Smooth muscle cell (in vitro differentiated cells): ENCODE measurements around the gene HIPK1. TPM values are rescaled to one million over a fixed set of nuclear protein-coding genes. Genes with fewer than 3 reads are reported as not detected.

Experiments
- DNase-seq: peaks from one replicate; lab custom pipeline; 2025; ENCODE audit not compliant: unreplicated experiment; lab: John Stamatoyannopoulos, UW
- H2AFZ ChIP-seq: fragments of 200-600 bp; sonication (generic); 2 replicates; pipeline ENCODE4 v1.6.0; 2016; ENCODE audit warnings: antibody characterized with exemption, low read depth, mild to moderate bottlenecking
- H3F3A ChIP-seq: fragments of 200-600 bp; sonication (generic); 2 replicates; pipeline ENCODE4 v1.6.0; 2017; ENCODE audit warnings: antibody characterized with exemption, low read depth
- H3K27ac ChIP-seq: fragments of 200-600 bp; sonication (generic); 2 replicates; pipeline ENCODE4 v1.5.1; 2016; ENCODE audit warnings: low read depth, mild to moderate bottlenecking
- H3K27me3 ChIP-seq: fragments of 200-600 bp; sonication (generic); 2 replicates; pipeline ENCODE4 v1.6.1; 2016; ENCODE audit warnings: low read depth, mild to moderate bottlenecking
- H3K36me3 ChIP-seq: fragments of 200-600 bp; sonication (generic); 2 replicates; pipeline ENCODE4 v1.5.1; 2016; ENCODE audit warnings: low read depth
- H3K4me1 ChIP-seq: fragments of 200-600 bp; sonication (generic); 2 replicates; pipeline ENCODE4 v1.5.1; 2016; ENCODE audit warnings: low read depth
- H3K4me2 ChIP-seq: fragments of 200-600 bp; sonication (generic); 2 replicates; pipeline ENCODE4 v1.6.0; 2016; ENCODE audit warnings: mild to moderate bottlenecking
- H3K4me3 ChIP-seq: fragments of 200-600 bp; sonication (generic); 2 replicates; pipeline ENCODE4 v1.5.1; 2016; ENCODE audit warnings: mild to moderate bottlenecking
- H3K79me2 ChIP-seq: fragments of 200-600 bp; sonication (generic); 2 replicates; pipeline ENCODE4 v1.6.0; 2016; ENCODE audit warnings: low read depth, mild to moderate bottlenecking
- H3K9ac ChIP-seq: fragments of 200-600 bp; sonication (generic); 2 replicates; pipeline ENCODE4 v1.6.0; 2016; ENCODE audit warnings: low read depth
- H3K9me3 ChIP-seq: fragments of 200-600 bp; sonication (generic); replicated peaks from 2 replicates; pipeline ENCODE4 v1.5.1; 2016; ENCODE audit warnings: low read depth
- H4K20me1 ChIP-seq: fragments of 200-600 bp; sonication (generic); 2 replicates; pipeline ENCODE4 v1.6.0; 2016; ENCODE audit warnings: low read depth
- CTCF ChIP-seq: fragments of 200-600 bp; sonication (generic); IDR thresholded peaks from 2 replicates; pipeline ENCODE4 v1.5.1; 2017; ENCODE audit warnings: borderline replicate concordance, mild to moderate bottlenecking, antibody characterized with exemption; ENCODE audit not compliant: insufficient read depth, poor library complexity, severe bottlenecking
- WGBS: methylation state at CpG from one replicate; pipeline ENCODE4 v1.1.7; 2016; ENCODE audit warnings: low lambda C conversion rate; 5-methylcytosine and 5-hydroxymethylcytosine counted together
- polyA plus RNA-seq: library from polyadenylated mRNA; unstranded; fragments of >200 nt; fragmentation: Nextera tagmentation; extraction: Ambion mirVana; gene quantifications from 2 replicates; pipeline ENCODE4 v1.2.1, GENCODE V29; 2016
- total RNA-seq: library from RNA; depleted of rRNA; stranded (reverse); fragments of >200 nt; gene quantifications from 2 replicates; pipeline ENCODE4 v1.2.3, GENCODE V29; 2014

HIPK1 gene
- total and polyA plus RNA-seq, 2 experiments from 2014 or later = 12.0 to 34.2 TPM

GRCh38 chr1:113891631-113892220 is 37.4 kb upstream of the HIPK1 start:
- no peaks in the 10 kb centered on the region for H4K20me1 ChIP-seq
- 89% methylated on average over 10 of the region's 11 CpGs for WGBS

GRCh38 chr1:113893267-113893666 is 35.9 kb upstream of the HIPK1 start:
- Histone ChIP-seq H3K9me3 (no peaks in the 10 kb centered on the region), H4K20me1 (no peaks in the 10 kb centered on the region), H3K36me3 (peaks cover 6% of the 10 kb centered on the region), H2AFZ (no peak overlapping the region), H3F3A (no peaks in the 10 kb centered on the region), H3K27me3 (no peaks in the 10 kb centered on the region), H3K9ac (no peak overlapping the region), H3K4me3 (no peak overlapping the region), H3K4me2 (no peak overlapping the region), H3K4me1 (no peaks in the 10 kb centered on the region), H3K79me2 (no peaks in the 10 kb centered on the region), H3K27ac (no peak overlapping the region)
- no peak for DNase-seq
- no peak for TF ChIP-seq CTCF
- WGBS = 93% methylated on average over 3 of the region's 3 CpGs

More at GRCh38 chr1:113891631-113892220, 37.4 kb upstream of the HIPK1 start:
- Histone ChIP-seq H3K4me3 (no peak overlapping the region), H3K9ac (no peak overlapping the region), H3K4me2 (no peak overlapping the region), H3K9me3 (no peaks in the 10 kb centered on the region), H3K27me3 (no peaks in the 10 kb centered on the region), H3K36me3 (no peaks in the 10 kb centered on the region), H2AFZ (no peak overlapping the region), H3K4me1 (no peaks in the 10 kb centered on the region), H3K27ac (no peak overlapping the region), H3K79me2 (no peaks in the 10 kb centered on the region), H3F3A (no peaks in the 10 kb centered on the region)
- no peak for TF ChIP-seq CTCF
- DNase-seq = no peak

- Histone ChIP-seq H3K4me2 (no peak overlapping the region), H3K79me2 (no peaks in the 10 kb centered on the region), H3K27ac (no peak overlapping the region), H3K9me3 (no peaks in the 10 kb centered on the region), H3K4me1 (no peaks in the 10 kb centered on the region), H3F3A (no peaks in the 10 kb centered on the region), H3K4me3 (no peak overlapping the region), H2AFZ (no peak overlapping the region), H3K27me3 (no peaks in the 10 kb centered on the region), H3K9ac (no peak overlapping the region), H4K20me1 (no peaks in the 10 kb centered on the region), H3K36me3 (peaks cover 6% of the 10 kb centered on the region)
- TF ChIP-seq CTCF = no peak
- no peak for DNase-seq
- WGBS = 95% methylated on average over 6 of the region's 6 CpGs
Observed at GRCh38 chr1:113895098-113895497, 34.0 kb upstream of the HIPK1 start.

- Histone ChIP-seq H3K27me3 (no peaks in the 10 kb centered on the region), H3K4me2 (no peak overlapping the region), H3K79me2 (no peaks in the 10 kb centered on the region), H3K36me3 (peaks cover 6% of the 10 kb centered on the region), H4K20me1 (no peaks in the 10 kb centered on the region), H3K4me1 (no peaks in the 10 kb centered on the region), H3K9ac (no peak overlapping the region), H2AFZ (no peak overlapping the region), H3K4me3 (no peak overlapping the region), H3F3A (no peaks in the 10 kb centered on the region), H3K27ac (no peak overlapping the region), H3K9me3 (no peaks in the 10 kb centered on the region)
- no peak for TF ChIP-seq CTCF
- no peak for DNase-seq
- 94% methylated on average over 8 of the region's 8 CpGs for WGBS
Observed at GRCh38 chr1:113895961-113896360, 33.2 kb upstream of the HIPK1 start.
